K562 (cell line): ENCODE results near the gene MKRN1. TPM values are rescaled to one million over a fixed set of nuclear protein-coding genes. Genes with fewer than 3 reads are reported as not detected.

Experiments used
- ATAC-seq: fragments of 200-7000 bp; cut with Tn5 transposase; 3 replicates; pipeline ENCODE4 v1.9.1; 2020; ENCODE audit warnings: moderate library complexity
- BruUV-seq: library from RNA; stranded (reverse); fragments of 400-500 nt; replicated peaks from 2 replicates; lab custom pipeline; 2021; lab: Mats Ljungman, UMichigan
- CTCF ChIA-PET: fragments of 300-600 bp; formaldehyde crosslinking; extraction: SDS; loops from one replicate; lab custom pipeline; 2021; ENCODE audit warnings: low intra/inter-chr PET ratio; lab: Yijun Ruan, JAX
- POLR2A ChIA-PET: fragments of 300-600, 350-650 bp; sonication (Branson Sonifier 250); formaldehyde crosslinking; extraction: SDS; loops from one replicate; lab custom pipeline; 2021; ENCODE audit warnings: antibody characterized with exemption, inconsistent platforms; lab: Yijun Ruan, JAX
- DNase-seq, 4 experiments: peaks; one replicate each; pipeline versions ENCODE4 v3.0.0 to v3.0.0-alpha.2; 2011 to 2018; ENCODE audit warnings: low spot score in 3 of 4, mixed read lengths in 3 of 4; ENCODE audit errors: extremely low read depth in 1 of 4
- FAIRE-seq: peaks from 2 replicates; lab custom pipeline; 2011; peaks lifted over from hg19 to GRCh38; lab: Jason Lieb, UNC
- H2AFZ ChIP-seq: 2 replicates; pipeline ENCODE4 v1.6.0; 2011; ENCODE audit warnings: low read depth, low read length, control low read depth, inconsistent platforms
- H3K27ac ChIP-seq: fragments of 200-600 bp; 3 replicates; pipeline ENCODE4 v1.8.0; 2011; ENCODE audit warnings: low read depth, mild to moderate bottlenecking, control low read depth, inconsistent platforms, low read length, moderate library complexity, mixed read lengths; ENCODE audit errors: extremely low read depth
- H3K27me3 ChIP-seq, 2 experiments: fragments of 300-600 bp in 1 of 2; 2 replicates in 1 of 2; 3 replicates in 1 of 2; pipeline versions ENCODE4 v1.6.0 to v1.8.0; 2011; ENCODE audit warnings: inconsistent platforms in 2 of 2, low read length in 2 of 2, mild to moderate bottlenecking in 1 of 2, mixed read lengths in 1 of 2, moderate library complexity in 1 of 2; ENCODE audit not compliant: control insufficient read depth in 2 of 2, insufficient read depth in 2 of 2
- H3K36me3 ChIP-seq: fragments of 300-600 bp; 3 replicates; pipeline ENCODE4 v1.8.0; 2011; ENCODE audit warnings: mild to moderate bottlenecking, low read length, inconsistent platforms; ENCODE audit not compliant: control insufficient read depth, insufficient read depth
- H3K4me1 ChIP-seq, 2 experiments: fragments of 200-600 bp in 1 of 2; replicated peaks in 1 of 2; 2 replicates in 1 of 2; 3 replicates in 1 of 2; pipeline versions ENCODE4 v1.5.1 to v1.8.0; 2011; ENCODE audit warnings: inconsistent platforms in 2 of 2, low read length in 2 of 2, mild to moderate bottlenecking in 1 of 2, mixed read lengths in 1 of 2, moderate library complexity in 1 of 2; ENCODE audit not compliant: control insufficient read depth in 2 of 2, insufficient read depth in 2 of 2
- H3K4me2 ChIP-seq: 2 replicates; pipeline ENCODE4 v1.6.1; 2011; ENCODE audit warnings: low read length, control low read depth, inconsistent platforms, mixed read lengths; ENCODE audit not compliant: insufficient read depth
- H3K4me3 ChIP-seq: fragments of 200-600 bp; sonication (generic), shearing (Covaris generic); 2 replicates; pipeline ENCODE4 v1.5.1; 2016; ENCODE audit warnings: control low read depth, inconsistent platforms
- H3K79me2 ChIP-seq: fragments of 200-600 bp; 3 replicates; pipeline ENCODE4 v1.8.0; 2011; ENCODE audit warnings: low read length, inconsistent platforms; ENCODE audit not compliant: control insufficient read depth, insufficient read depth
- H3K9ac ChIP-seq, 2 experiments: 2 replicates each; pipeline versions ENCODE4 v1.6.0 to v1.6.1; 2011; ENCODE audit warnings: low read depth in 2 of 2, low read length in 2 of 2, control low read depth in 1 of 2, inconsistent platforms in 1 of 2, mild to moderate bottlenecking in 1 of 2, mixed read lengths in 1 of 2; ENCODE audit not compliant: insufficient read depth in 1 of 2
- H3K9me1 ChIP-seq: one replicate; pipeline ENCODE4 v1.6.0; 2011; ENCODE audit warnings: inconsistent platforms, mild to moderate bottlenecking, low read length, moderate library complexity; ENCODE audit not compliant: control insufficient read depth, insufficient read depth
- H3K9me3 ChIP-seq: replicated peaks from 2 replicates; pipeline ENCODE4 v1.5.1; 2011; ENCODE audit warnings: low read depth, low read length, inconsistent platforms; ENCODE audit not compliant: control insufficient read depth, insufficient read depth
- H4K20me1 ChIP-seq: replicated peaks from 2 replicates; pipeline ENCODE4 v1.6.1; 2011; ENCODE audit warnings: low read length, inconsistent platforms, mixed read lengths; ENCODE audit not compliant: control insufficient read depth, insufficient read depth
- ARNT ChIP-seq, 2 experiments: fragments of 450-650 bp; IDR thresholded peaks; 2 replicates each; pipeline ENCODE4 v1.6.1; 2016; ENCODE audit warnings: mild to moderate bottlenecking in 1 of 2
- CBX3 ChIP-seq, 2 experiments: IDR thresholded peaks; 1 replicate in 1 of 2; 2 replicates in 1 of 2; pipeline ENCODE4 v1.6.1; 2012; ENCODE audit warnings: inconsistent platforms in 2 of 2, low read length in 2 of 2, borderline replicate concordance in 1 of 2, control low read depth in 1 of 2
- DNMT1 ChIP-seq: fragments of 450-650 bp; IDR thresholded peaks from 2 replicates; pipeline ENCODE4 v1.6.1; 2016; ENCODE audit warnings: antibody characterized with exemption, mild to moderate bottlenecking
- HDAC2 ChIP-seq: fragments of 450-650 bp; IDR thresholded peaks from 2 replicates; pipeline ENCODE4 v1.6.1; 2016; ENCODE audit warnings: mild to moderate bottlenecking
- ILK ChIP-seq: fragments of 450-650 bp; IDR thresholded peaks from 2 replicates; pipeline ENCODE4 v1.6.1; 2016; ENCODE audit warnings: missing genetic modification characterization, low read depth, mild to moderate bottlenecking, missing compliant biosample characterization, moderate library complexity, borderline replicate concordance
- MED1 ChIP-seq: sonication (generic); formaldehyde crosslinking; IDR thresholded peaks from 2 replicates; pipeline ENCODE4 v1.8.1; 2023; ENCODE audit warnings: missing genetic modification reagents, borderline replicate concordance
- SIX5 ChIP-seq, 2 experiments: IDR thresholded peaks; 2 replicates each; pipeline ENCODE4 v1.6.1; 2011; ENCODE audit warnings: low read length in 2 of 2, borderline replicate concordance in 1 of 2, low read depth in 1 of 2, mild to moderate bottlenecking in 1 of 2, moderate library complexity in 1 of 2; ENCODE audit not compliant: insufficient read depth in 1 of 2
- SNRNP70 ChIP-seq: fragments of 200-400 bp; formaldehyde crosslinking; optimal IDR thresholded peaks from 2 replicates; pipeline ENCODE3; 2017; ENCODE audit warnings: low read depth, low read length
- TGIF2 ChIP-seq: sonication (generic); formaldehyde crosslinking; IDR thresholded peaks from 2 replicates; pipeline ENCODE4 v1.8.1; 2022; ENCODE audit warnings: mild to moderate bottlenecking, missing genetic modification reagents, moderate library complexity
- ZKSCAN8 ChIP-seq: fragments of 200-800 bp; sonication (Bioruptor generic); IDR thresholded peaks from 2 replicates; pipeline ENCODE4 v1.6.1; 2016; ENCODE audit warnings: missing genetic modification characterization, missing compliant biosample characterization
- WGBS: fragments of 100-300 bp; shearing (Covaris generic); methylation state at CpG from one replicate; pipeline ENCODE4 v1.1.6; 2016; ENCODE audit warnings: low coverage, mixed read lengths; ENCODE audit not compliant: insufficient coverage; ENCODE audit errors: missing lambda C conversion rate; 5-methylcytosine and 5-hydroxymethylcytosine counted together
- in situ Hi-C: fragments of 300-500 bp; cut with MboI; formaldehyde crosslinking; loops from 4 replicates; pipeline ENCODE4 v1.15.0; 2018; ENCODE audit warnings: inconsistent platforms, mixed read lengths
- intact Hi-C: fragments of 100-400 bp; cut with micrococcal nuclease; formaldehyde crosslinking; loops from 2 replicates; pipeline ENCODE4 v1.14.2; 2022
- polyA plus RNA-seq, 8 experiments: library from polyadenylated mRNA; depleted of rRNA in 4 of 8; stranded (reverse) in 5 of 8; unstranded in 3 of 8; fragments of >200 nt; fragmentation: Nextera tagmentation in 2 of 8; fragmentation: Illumina TruSeq in 1 of 8; extraction: Ambion mirVana in 2 of 8; extraction: Trizol in 1 of 8; gene quantifications; 2 replicates each; pipeline versions ENCODE4 v1.2.1 to v1.2.3, GENCODE V29; 2011 to 2014; ENCODE audit warnings: inconsistent platforms in 1 of 8, missing spikeins in 1 of 8
- total RNA-seq, 7 experiments: library from RNA; depleted of rRNA in 6 of 7; stranded (reverse); fragments of >200 nt in 6 of 7; fragmentation: Illumina TruSeq in 2 of 7; extraction: Trizol in 2 of 7; gene quantifications; 2 replicates each; pipeline versions ENCODE4 v1.2.1 to v1.2.3, GENCODE V29; 2011 to 2021; ENCODE audit warnings: low replicate concordance in 1 of 7
- TF ChIP-seq, protein P1 (sequence below): fragments of 200-400 bp; formaldehyde crosslinking; IDR thresholded peaks from 2 replicates; pipeline ENCODE4 v1.6.1; 2017; ENCODE audit warnings: mild to moderate bottlenecking, low read depth, low read length, moderate library complexity
- TF ChIP-seq, protein P2 (sequence below): fragments of 200-800 bp; sonication (Bioruptor generic); IDR thresholded peaks from 2 replicates; pipeline ENCODE4 v1.6.1; 2017; ENCODE audit warnings: missing genetic modification characterization, missing compliant biosample characterization
- TF ChIP-seq, protein P3 (sequence below): fragments of 450-650 bp; formaldehyde crosslinking; IDR thresholded peaks from 2 replicates; pipeline ENCODE4 v1.4.0; 2020; ENCODE audit warnings: mild to moderate bottlenecking
- TF ChIP-seq, protein P4 (sequence below): IDR thresholded peaks from 2 replicates; pipeline ENCODE4 v1.6.1; 2016; ENCODE audit warnings: missing genetic modification characterization, missing compliant biosample characterization

The MKRN1 gene
- total and polyA plus RNA-seq, 9 of the 15 experiments (the other 6 are each of a cell fraction or from before 2014, with no cell fraction given) = 30.5 to 90.3 (median 76.0) TPM

DNA sequence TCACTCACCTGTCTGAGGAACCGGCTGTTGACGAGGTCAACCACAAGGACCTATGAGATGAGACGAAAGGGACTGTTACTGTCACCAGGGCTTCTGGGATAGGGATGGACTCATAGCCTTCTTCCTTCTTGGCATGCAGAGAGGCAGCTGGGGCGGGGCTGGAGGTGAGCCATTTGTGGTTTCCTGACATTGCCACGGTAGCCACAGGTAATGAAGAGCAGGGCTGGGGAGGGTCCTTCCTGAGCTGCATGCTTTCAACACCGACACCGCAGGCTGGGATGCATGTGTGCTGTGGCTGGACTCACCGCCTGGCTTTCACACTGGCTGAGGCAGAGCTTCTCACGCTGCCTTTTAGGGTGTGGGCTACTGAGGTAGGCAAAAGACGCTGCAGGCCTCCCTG lies 46.4 kb upstream of the MKRN1 start (continued):
- TF ChIP-seq ARNT (IDR thresholded peaks at IDR 0.05) (no peak), ZKSCAN8 (CRISPR knock-in tag) (no peak)

DNA sequence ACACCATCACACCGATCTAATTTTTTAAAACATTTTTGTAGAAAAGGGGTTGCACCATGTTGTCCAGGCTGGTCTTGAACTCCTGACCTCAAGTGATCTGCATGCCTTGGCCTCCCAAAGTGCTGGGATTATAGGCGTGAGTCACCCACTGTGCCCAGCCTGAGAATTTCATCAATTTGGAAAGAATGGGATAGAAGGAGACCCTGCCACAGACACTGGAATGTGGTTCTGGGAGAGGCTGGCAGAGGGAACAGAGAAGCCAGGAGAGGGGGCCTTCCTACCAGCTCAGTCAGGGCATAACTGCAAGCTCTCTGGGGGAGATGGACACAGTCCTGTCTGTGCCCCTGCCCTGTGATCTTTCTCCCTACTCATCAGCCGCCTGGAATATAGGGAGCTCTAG lies 42.1 kb upstream of the MKRN1 start:
- 0 out of 2 replicates have a peak, but pooled peaks cover 6% of the 10 kb centered on the region for H4K20me1 ChIP-seq
- DNase-seq = no peak
- H3K27ac ChIP-seq = no peak overlapping the region
- no peak for FAIRE-seq
- POLR2A ChIA-PET = interaction anchor here (0.6 to 1.1 kb wide), 2 partner anchors 30 to 50 kb away, joined by 3 read pairs; no protein-coding TSS in a partner anchor
- H3K4me1 ChIP-seq = peaks cover 3 to 25% of the 10 kb centered on the region in 2 experiments; a peak in 3 of 5 replicates
- no peak for ATAC-seq
- H3K9me1 ChIP-seq = no peaks in the 10 kb centered on the region
- H3K79me2 ChIP-seq = no peaks in the 10 kb centered on the region
- H3K4me2 ChIP-seq = no peak overlapping the region
- H3K9me3 ChIP-seq = no peaks in the 10 kb centered on the region
- no peaks in the 10 kb centered on the region for H3K36me3 ChIP-seq
- 20% methylated on average over 3 of the region's 3 CpGs for WGBS
- CTCF ChIA-PET = no interaction called here
- in situ Hi-C loops = loop anchor here (5.0 kb wide), 1 partner anchor 126 kb away; no protein-coding TSS in a partner anchor
- intact Hi-C loops = no loop called here
- peak overlapping the region in 1 of 2 experiments; percentile 11; a peak in 1 of 4 replicates for H3K9ac ChIP-seq
- H2AFZ ChIP-seq = no peak overlapping the region; the same call in 1 of the 2 replicates
- no peak overlapping the region for H3K4me3 ChIP-seq
- BruUV-seq = no TSS peak
- peaks cover 11 to 16% of the 10 kb centered on the region in 2 experiments; a peak in 4 of 5 replicates for H3K27me3 ChIP-seq
- no peak for TF ChIP-seq DNMT1
- no peak for TF ChIP-seq HDAC2
- TF ChIP-seq ILK = no peak
- TF ChIP-seq, protein P1, sequence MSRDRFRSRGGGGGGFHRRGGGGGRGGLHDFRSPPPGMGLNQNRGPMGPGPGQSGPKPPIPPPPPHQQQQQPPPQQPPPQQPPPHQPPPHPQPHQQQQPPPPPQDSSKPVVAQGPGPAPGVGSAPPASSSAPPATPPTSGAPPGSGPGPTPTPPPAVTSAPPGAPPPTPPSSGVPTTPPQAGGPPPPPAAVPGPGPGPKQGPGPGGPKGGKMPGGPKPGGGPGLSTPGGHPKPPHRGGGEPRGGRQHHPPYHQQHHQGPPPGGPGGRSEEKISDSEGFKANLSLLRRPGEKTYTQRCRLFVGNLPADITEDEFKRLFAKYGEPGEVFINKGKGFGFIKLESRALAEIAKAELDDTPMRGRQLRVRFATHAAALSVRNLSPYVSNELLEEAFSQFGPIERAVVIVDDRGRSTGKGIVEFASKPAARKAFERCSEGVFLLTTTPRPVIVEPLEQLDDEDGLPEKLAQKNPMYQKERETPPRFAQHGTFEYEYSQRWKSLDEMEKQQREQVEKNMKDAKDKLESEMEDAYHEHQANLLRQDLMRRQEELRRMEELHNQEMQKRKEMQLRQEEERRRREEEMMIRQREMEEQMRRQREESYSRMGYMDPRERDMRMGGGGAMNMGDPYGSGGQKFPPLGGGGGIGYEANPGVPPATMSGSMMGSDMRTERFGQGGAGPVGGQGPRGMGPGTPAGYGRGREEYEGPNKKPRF = no peak
- no peak for TF ChIP-seq SNRNP70
- no peak for TF ChIP-seq CBX3 (IDR thresholded peaks at IDR 0.05; ENCODE audit: borderline replicate concordance in 1 of 2, low read length in 2 of 2)
- no peak for TF ChIP-seq MED1 (CRISPR knock-in tag)
- TF ChIP-seq TGIF2 (CRISPR knock-in tag) = no peak
- TF ChIP-seq, protein P2, sequence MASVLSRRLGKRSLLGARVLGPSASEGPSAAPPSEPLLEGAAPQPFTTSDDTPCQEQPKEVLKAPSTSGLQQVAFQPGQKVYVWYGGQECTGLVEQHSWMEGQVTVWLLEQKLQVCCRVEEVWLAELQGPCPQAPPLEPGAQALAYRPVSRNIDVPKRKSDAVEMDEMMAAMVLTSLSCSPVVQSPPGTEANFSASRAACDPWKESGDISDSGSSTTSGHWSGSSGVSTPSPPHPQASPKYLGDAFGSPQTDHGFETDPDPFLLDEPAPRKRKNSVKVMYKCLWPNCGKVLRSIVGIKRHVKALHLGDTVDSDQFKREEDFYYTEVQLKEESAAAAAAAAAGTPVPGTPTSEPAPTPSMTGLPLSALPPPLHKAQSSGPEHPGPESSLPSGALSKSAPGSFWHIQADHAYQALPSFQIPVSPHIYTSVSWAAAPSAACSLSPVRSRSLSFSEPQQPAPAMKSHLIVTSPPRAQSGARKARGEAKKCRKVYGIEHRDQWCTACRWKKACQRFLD (CRISPR knock-in tag) = no peak
- no peak for TF ChIP-seq SIX5 (IDR thresholded peaks at IDR 0.05; ENCODE audit: borderline replicate concordance in 1 of 2, insufficient read depth in 1 of 2, low read depth in 1 of 2, low read length in 2 of 2)
- TF ChIP-seq, protein P3, sequence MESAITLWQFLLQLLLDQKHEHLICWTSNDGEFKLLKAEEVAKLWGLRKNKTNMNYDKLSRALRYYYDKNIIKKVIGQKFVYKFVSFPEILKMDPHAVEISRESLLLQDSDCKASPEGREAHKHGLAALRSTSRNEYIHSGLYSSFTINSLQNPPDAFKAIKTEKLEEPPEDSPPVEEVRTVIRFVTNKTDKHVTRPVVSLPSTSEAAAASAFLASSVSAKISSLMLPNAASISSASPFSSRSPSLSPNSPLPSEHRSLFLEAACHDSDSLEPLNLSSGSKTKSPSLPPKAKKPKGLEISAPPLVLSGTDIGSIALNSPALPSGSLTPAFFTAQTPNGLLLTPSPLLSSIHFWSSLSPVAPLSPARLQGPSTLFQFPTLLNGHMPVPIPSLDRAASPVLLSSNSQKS = no peak
- TF ChIP-seq, protein P4, sequence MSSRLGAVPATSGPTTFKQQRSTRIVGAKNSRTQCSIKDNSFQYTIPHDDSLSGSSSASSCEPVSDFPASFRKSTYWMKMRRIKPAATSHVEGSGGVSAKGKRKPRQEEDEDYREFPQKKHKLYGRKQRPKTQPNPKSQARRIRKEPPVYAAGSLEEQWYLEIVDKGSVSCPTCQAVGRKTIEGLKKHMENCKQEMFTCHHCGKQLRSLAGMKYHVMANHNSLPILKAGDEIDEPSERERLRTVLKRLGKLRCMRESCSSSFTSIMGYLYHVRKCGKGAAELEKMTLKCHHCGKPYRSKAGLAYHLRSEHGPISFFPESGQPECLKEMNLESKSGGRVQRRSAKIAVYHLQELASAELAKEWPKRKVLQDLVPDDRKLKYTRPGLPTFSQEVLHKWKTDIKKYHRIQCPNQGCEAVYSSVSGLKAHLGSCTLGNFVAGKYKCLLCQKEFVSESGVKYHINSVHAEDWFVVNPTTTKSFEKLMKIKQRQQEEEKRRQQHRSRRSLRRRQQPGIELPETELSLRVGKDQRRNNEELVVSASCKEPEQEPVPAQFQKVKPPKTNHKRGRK (tag) = no peak
